ENCODE measurements around the gene PCNX2. TPM values are rescaled to one million over a fixed set of nuclear protein-coding genes. Genes with fewer than 3 reads are reported as not detected.

PCNX2 gene
- total RNA-seq, 4 donors from 2014 or later, result 7.3 to 16.6 (median 12.7) TPM

DNA sequence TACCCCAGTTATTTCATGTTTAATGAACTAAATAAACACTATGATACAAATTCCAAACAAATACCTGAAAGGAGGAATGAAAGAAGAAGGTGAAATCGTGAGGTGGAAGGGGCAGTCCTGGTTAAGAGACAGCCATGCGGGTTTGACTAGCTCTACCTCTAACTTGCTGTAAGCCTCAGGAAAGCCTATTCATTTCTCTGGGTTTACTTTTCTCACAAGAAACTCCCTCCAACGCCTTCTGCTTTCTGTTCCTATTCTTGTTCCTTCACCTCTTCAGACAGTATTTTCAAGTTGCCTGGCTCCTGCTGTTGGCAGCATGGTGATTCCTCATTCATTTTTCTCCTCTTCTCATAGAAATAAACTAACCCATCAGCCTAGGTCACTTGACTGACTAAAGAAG lies 252.7 kb downstream of the PCNX2 start:
- ATAC-seq (ENCODE audit: low FRiP score) (no peak), DNase-seq (ENCODE audit: low spot score) (no peak)
- TF ChIP-seq, protein P1, sequence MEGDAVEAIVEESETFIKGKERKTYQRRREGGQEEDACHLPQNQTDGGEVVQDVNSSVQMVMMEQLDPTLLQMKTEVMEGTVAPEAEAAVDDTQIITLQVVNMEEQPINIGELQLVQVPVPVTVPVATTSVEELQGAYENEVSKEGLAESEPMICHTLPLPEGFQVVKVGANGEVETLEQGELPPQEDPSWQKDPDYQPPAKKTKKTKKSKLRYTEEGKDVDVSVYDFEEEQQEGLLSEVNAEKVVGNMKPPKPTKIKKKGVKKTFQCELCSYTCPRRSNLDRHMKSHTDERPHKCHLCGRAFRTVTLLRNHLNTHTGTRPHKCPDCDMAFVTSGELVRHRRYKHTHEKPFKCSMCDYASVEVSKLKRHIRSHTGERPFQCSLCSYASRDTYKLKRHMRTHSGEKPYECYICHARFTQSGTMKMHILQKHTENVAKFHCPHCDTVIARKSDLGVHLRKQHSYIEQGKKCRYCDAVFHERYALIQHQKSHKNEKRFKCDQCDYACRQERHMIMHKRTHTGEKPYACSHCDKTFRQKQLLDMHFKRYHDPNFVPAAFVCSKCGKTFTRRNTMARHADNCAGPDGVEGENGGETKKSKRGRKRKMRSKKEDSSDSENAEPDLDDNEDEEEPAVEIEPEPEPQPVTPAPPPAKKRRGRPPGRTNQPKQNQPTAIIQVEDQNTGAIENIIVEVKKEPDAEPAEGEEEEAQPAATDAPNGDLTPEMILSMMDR (IDR thresholded peaks at IDR 0.05), result no peak

DNA sequence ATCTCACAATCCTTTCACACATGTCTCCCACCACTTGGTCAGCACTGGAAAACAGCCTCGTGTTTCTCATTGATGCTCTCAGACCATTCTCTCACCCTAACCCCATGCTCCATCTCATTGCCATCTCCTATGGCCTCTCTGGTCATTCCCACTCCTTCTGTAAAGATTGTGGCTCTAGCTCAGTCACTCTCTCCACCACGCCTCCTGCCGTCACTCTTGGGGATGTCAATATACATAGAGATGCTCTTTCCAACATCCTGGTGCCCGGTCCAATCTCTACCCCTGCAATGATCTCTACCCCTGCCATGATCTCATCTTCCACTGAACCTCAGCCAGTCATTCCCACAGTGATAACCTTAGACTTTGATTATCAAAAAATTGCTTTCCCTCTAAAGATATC lies 255.0 kb downstream of the PCNX2 start:
- no peak for DNase-seq (ENCODE audit: low spot score)
- ATAC-seq (ENCODE audit: low FRiP score), result no peak
- TF ChIP-seq, protein P1 (IDR thresholded peaks at IDR 0.05), result no peak

DNA sequence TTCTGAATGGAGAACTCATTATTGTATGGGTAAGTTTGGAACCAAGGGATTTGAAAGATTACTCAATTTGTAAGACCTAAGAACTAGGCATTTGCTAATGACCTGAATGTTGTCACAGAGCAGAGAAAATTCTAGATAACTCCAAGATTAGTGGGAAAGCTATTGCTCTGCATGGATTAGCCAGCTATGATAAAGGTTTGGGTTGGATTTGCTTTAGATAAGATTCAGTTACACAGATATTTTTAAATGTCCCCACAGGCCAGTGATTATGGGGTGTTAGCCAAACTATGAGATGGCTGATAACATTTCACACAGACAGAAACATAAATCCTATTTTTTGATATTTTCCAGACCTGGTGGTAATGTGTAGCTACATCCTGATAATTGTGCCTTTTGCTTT lies 256.9 kb downstream of the PCNX2 start:
- TF ChIP-seq, protein P1 (IDR thresholded peaks at IDR 0.05), result no peak
- ATAC-seq (ENCODE audit: low FRiP score), result no peak
- no peak for DNase-seq (ENCODE audit: low spot score)

DNA sequence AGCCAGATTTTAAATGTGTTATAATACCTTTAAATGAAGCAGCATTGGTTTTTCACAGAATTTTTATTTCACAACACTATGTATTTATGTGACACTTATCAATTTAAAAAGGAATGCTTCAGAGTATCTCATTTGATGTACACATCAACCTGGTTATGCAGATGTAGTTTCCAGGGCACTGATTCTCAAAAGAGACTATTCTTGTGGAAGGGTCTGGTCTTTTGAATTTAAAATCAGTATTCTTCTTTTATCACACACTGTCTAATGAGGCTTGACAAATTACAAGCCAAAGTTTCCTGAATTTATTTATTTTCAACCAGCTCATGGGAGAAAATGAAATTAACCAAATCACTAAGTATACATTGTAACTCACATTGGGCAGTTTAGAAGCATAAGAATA lies 257.7 kb downstream of the PCNX2 start:
- DNase-seq (ENCODE audit: low spot score), result no peak
- ATAC-seq (ENCODE audit: low FRiP score), result no peak
- TF ChIP-seq, protein P1 (IDR thresholded peaks at IDR 0.05), result no peak

DNA sequence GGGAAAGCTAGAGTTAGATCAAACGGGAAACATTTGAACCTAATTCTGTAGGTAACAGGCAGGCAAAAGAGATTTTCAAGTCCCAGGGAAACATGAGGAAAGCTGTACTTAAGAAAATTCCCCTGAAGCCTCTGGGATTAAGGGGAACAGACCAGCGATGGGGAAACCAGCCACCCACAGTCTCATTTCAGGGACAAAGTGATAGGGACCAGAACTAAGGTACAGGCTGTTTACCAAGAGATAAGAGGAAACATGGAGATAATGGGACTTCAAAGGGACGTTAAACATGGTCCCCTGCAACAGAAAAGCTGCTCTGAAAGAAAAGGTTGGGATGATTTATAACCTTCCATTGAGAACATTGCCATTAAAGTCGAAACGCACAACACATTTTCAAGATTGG lies 260.7 kb downstream of the PCNX2 start:
- TF ChIP-seq, protein P1 (IDR thresholded peaks at IDR 0.05), result no peak
- no peak for ATAC-seq (ENCODE audit: low FRiP score)
- DNase-seq (ENCODE audit: low spot score), result no peak

DNA sequence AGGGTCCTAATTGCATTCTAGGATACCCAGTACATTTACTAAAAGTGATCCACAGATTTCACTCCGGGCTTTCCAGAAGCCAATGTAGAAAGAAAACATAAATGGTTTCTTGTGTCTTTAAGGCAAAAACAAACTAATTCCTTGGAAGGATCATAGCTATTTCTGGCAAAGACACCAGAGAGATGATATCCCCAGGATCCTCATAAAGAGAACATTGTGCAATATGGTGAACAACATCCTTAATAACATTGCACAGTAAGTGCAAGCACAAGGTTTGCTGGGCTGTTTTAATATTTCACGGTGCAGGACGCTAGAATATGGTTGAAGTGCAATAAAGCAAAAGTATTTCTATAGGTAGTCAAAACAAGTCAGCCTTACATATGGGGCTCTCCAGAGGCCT lies 262.2 kb downstream of the PCNX2 start:
- DNase-seq (ENCODE audit: low spot score) (no peak), ATAC-seq (ENCODE audit: low FRiP score) (peak; percentile 64)
- TF ChIP-seq, protein P1 (IDR thresholded peaks at IDR 0.05), result no peak

DNA sequence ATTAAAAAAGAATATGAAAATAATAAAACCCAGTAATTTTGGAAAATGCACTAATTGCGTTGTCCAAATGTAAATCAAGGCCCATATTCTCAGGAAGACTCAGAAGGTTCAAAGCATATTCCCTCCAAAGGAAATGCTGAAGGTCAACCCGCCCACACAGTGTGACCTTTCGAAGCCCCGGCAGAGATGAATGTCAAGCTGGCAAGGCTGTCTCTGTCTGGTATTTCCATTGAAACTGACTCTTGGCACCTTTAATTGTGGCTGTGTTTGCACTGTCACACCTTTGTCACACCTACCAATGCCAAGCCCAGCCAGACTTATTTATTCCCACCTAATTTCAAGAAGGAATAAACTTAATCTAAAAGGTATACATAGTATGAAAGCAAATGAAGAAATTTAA lies 262.6 kb downstream of the PCNX2 start:
- DNase-seq (ENCODE audit: low spot score) (no peak), ATAC-seq (ENCODE audit: low FRiP score) (peak; percentile 36)
- TF ChIP-seq, protein P1 (IDR thresholded peaks at IDR 0.05), result no peak
